Upper lobe of left lung (tissue), 6 donors: Measurements from ENCODE around the gene OTUD3. TPM values are rescaled to one million over a fixed set of nuclear protein-coding genes. Genes with fewer than 3 reads are reported as not detected.
"Not testable (repeated sequence)": the region's sequence is repeated elsewhere in the genome, so short reads cannot be mapped to it uniquely, and the experiment has no call there.

ENCODE experiments used
- ATAC-seq, 2 donors: fragments of 200-7000 bp; cut with Tn5 transposase; one replicate each; pipeline ENCODE4 v1.9.1; 2022; ENCODE audit warnings: mild to moderate bottlenecking in 2 of 2, moderate library complexity in 2 of 2; ENCODE audit not compliant: low FRiP score in 2 of 2
- DNase-seq, 2 donors: peaks; one replicate each; pipeline ENCODE4 v3.0.0-alpha.2; 2019 to 2020
- H3K27ac ChIP-seq, 4 donors: fragments of 200-600 bp; sonication (generic); one replicate each; pipeline ENCODE4 v1.5.1; 2016 to 2019
- H3K27me3 ChIP-seq, 4 donors: fragments of 200-600 bp; sonication (generic); one replicate each; pipeline ENCODE4 v1.5.1; 2017 to 2019
- H3K36me3 ChIP-seq, 4 donors: fragments of 200-600 bp; sonication (generic); one replicate each; pipeline ENCODE4 v1.5.1; 2016 to 2019
- H3K4me1 ChIP-seq, 4 donors: fragments of 200-600 bp; sonication (generic); one replicate each; pipeline ENCODE4 v1.5.1; 2018 to 2019
- H3K4me3 ChIP-seq, 4 donors: fragments of 200-600 bp; sonication (generic); one replicate each; pipeline ENCODE4 v1.5.1; 2017 to 2019; ENCODE audit warnings: mild to moderate bottlenecking in 2 of 4, moderate library complexity in 1 of 4
- H3K9me3 ChIP-seq, 4 donors: fragments of 200-600 bp; sonication (generic); one replicate each; pipeline ENCODE4 v1.5.1; 2018 to 2019
- CTCF ChIP-seq, 6 experiments: fragments of 450-650 bp in 4 of 6; fragments of 200-600 bp in 2 of 6; sonication (generic) in 2 of 6; IDR thresholded peaks; one replicate each; pipeline ENCODE4 v1.5.1; 2016 to 2019; ENCODE audit warnings: antibody characterized with exemption in 6 of 6
- EP300 ChIP-seq, 4 donors: sonication (generic); formaldehyde crosslinking; IDR thresholded peaks; one replicate each; pipeline ENCODE4 v1.5.1; 2017; ENCODE audit warnings: antibody characterized with exemption in 4 of 4, control low read depth in 2 of 4
- POLR2A ChIP-seq, 4 donors: fragments of 450-650 bp; IDR thresholded peaks; one replicate each; pipeline ENCODE4 v1.5.1; 2016 to 2017; ENCODE audit warnings: antibody characterized with exemption in 4 of 4, mild to moderate bottlenecking in 2 of 4
- POLR2AphosphoS5 ChIP-seq, 2 donors: sonication (generic); formaldehyde crosslinking; IDR thresholded peaks; one replicate each; pipeline ENCODE4 v1.5.1; 2017; ENCODE audit warnings: antibody characterized with exemption in 2 of 2
- WGBS, 2 donors: methylation state at CpG; one replicate each; pipeline ENCODE4 v1.1.5; 2017 to 2018; 5-methylcytosine and 5-hydroxymethylcytosine counted together
- total RNA-seq, 6 donors: library from RNA; depleted of rRNA in 4 of 6; stranded (reverse); fragments of >200 nt in 4 of 6; gene quantifications; one replicate each; pipeline versions ENCODE4 v1.1.0 to v1.2.1, GENCODE V29; 2016 to 2021
- donor health status: DM: no; HTN: no; CAD: no; lungs with moderate emphysema.
- donor health status: DM: no; HTN: yes; CAD: no; lungs with severe emphysema.

OTUD3 gene
- total RNA-seq, 6 donors from 2014 or later = 3.1 to 8.6 (median 6.9) TPM

- DNase-seq = peak in 1 of 2 donors; percentile 58
Measured at GRCh38 chr1:19923953-19924346, 41.8 kb downstream of the OTUD3 start.

GRCh38 chr1:19925342-19926070, 43.3 kb downstream of the OTUD3 start:
- 72 to 76% methylated on average over 7 of the region's 7 CpGs for WGBS, 2 donors
- ATAC-seq (no peak), DNase-seq (no peak)
- no peak for TF ChIP-seq CTCF (IDR thresholded peaks at IDR 0.05)
- TF ChIP-seq EP300 (IDR thresholded peaks at IDR 0.05) = no peak
- no peak for TF ChIP-seq POLR2A (IDR thresholded peaks at IDR 0.05)
- TF ChIP-seq POLR2AphosphoS5 (IDR thresholded peaks at IDR 0.05) = no peak
- Histone ChIP-seq H3K9me3 (no peaks in the 10 kb centered on the region), H3K36me3 (no peaks in the 10 kb centered on the region), H3K27ac (no peak overlapping the region), H3K27me3 (no peaks in the 10 kb centered on the region), H3K4me3 (no peak overlapping the region), H3K4me1 (no peaks in the 10 kb centered on the region)

More at GRCh38 chr1:19923953-19924346, 41.8 kb downstream of the OTUD3 start:
- no peaks in the 10 kb centered on the region for H3K27me3 ChIP-seq
- no peaks in the 10 kb centered on the region for H3K4me1 ChIP-seq
- H3K9me3 ChIP-seq = no peaks in the 10 kb centered on the region
- H3K27ac ChIP-seq = no peak overlapping the region
- TF ChIP-seq POLR2A (IDR thresholded peaks at IDR 0.05) = no peak
- no peak for TF ChIP-seq EP300 (IDR thresholded peaks at IDR 0.05)
- TF ChIP-seq CTCF (IDR thresholded peaks at IDR 0.05) = no peak
- TF ChIP-seq POLR2AphosphoS5 (IDR thresholded peaks at IDR 0.05) = no peak
- WGBS, 2 donors = 73 to 80% methylated on average over 9 to 13 of the region's 13 CpGs
- no peaks in the 10 kb centered on the region for H3K36me3 ChIP-seq
- H3K4me3 ChIP-seq = no peak overlapping the region
- ATAC-seq = no peak

GRCh38 chr1:19926296-19927129, 44.3 kb downstream of the OTUD3 start:
- TF ChIP-seq EP300 (IDR thresholded peaks at IDR 0.05) (no peak), POLR2A (IDR thresholded peaks at IDR 0.05) (no peak), POLR2AphosphoS5 (IDR thresholded peaks at IDR 0.05) (no peak), CTCF (IDR thresholded peaks at IDR 0.05) (no peak)
- H3K27me3 ChIP-seq = no peaks in the 10 kb centered on the region
- H3K4me1 ChIP-seq = no peaks in the 10 kb centered on the region
- H3K27ac ChIP-seq = no peak overlapping the region
- 60 to 68% methylated on average over 8 of the region's 8 CpGs for WGBS, 2 donors
- DNase-seq = no peak
- peaks cover 0 to 9% (median 5%) of the 10 kb centered on the region in 4 donors for H3K9me3 ChIP-seq
- ATAC-seq = no peak
- H3K4me3 ChIP-seq = no peak overlapping the region
- no peaks in the 10 kb centered on the region for H3K36me3 ChIP-seq

- not testable (repeated sequence) for DNase-seq
Measured at GRCh38 chr1:19927130-19927421, 44.9 kb downstream of the OTUD3 start.

GRCh38 chr1:19932866-19933265, 50.7 kb downstream of the OTUD3 start:
- H3K27ac ChIP-seq = no peak overlapping the region
- no peak overlapping the region for H3K4me3 ChIP-seq
- 0% methylated on average over 1 of the region's 1 CpG for WGBS, 2 donors
- no peaks in the 10 kb centered on the region for H3K27me3 ChIP-seq
- no peaks in the 10 kb centered on the region for H3K36me3 ChIP-seq
- H3K4me1 ChIP-seq = no peaks in the 10 kb centered on the region
- peaks cover 3 to 24% (median 16%) of the 10 kb centered on the region in 4 donors for H3K9me3 ChIP-seq
- no peak for DNase-seq
- TF ChIP-seq POLR2A (IDR thresholded peaks at IDR 0.05) = no peak
- no peak for TF ChIP-seq CTCF (IDR thresholded peaks at IDR 0.05)
- TF ChIP-seq EP300 (IDR thresholded peaks at IDR 0.05) = no peak
- no peak for TF ChIP-seq POLR2AphosphoS5 (IDR thresholded peaks at IDR 0.05)
- ATAC-seq = no peak

More at GRCh38 chr1:19927130-19927421, 44.9 kb downstream of the OTUD3 start:
- H3K9me3 ChIP-seq = peaks cover 3 to 14% (median 11%) of the 10 kb centered on the region in 4 donors
- not testable (repeated sequence) for H3K4me1 ChIP-seq, H3K36me3 ChIP-seq, H3K27me3 ChIP-seq, H3K27ac ChIP-seq, ATAC-seq, H3K4me3 ChIP-seq
- WGBS, 2 donors = 55 to 59% methylated on average over 3 of the region's 3 CpGs
